ENCODE data around the gene FGD3. TPM values are rescaled to one million over a fixed set of nuclear protein-coding genes. Genes with fewer than 3 reads are reported as not detected.

FGD3 gene
- total and polyA plus RNA-seq, 2 donors (not counting 1 experiment from before 2014, with no cell fraction given) = 130 to 134 TPM

DNA sequence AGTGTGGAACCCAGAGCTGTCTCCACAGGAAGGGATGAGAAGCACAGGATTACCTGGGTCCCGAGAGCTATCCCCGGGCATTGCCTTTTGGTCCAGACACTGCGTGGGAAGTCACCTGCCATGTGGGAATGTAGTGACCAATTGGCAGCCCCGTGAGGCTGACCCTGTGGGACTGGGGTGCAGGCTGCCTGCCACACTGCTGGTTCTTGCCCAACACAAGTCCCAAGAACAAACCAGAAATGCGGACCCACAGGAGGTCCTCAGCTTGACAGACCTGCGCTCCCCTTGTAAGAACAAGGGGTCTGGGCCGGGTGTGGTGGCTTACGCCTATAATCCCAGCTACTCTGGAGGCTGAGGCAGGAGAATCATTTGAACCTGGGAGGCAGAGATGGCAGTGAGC, 2.4 kb upstream of the FGD3 start:
- TF ChIP-seq EZH2 (IDR thresholded peaks at IDR 0.05; ENCODE audit: borderline replicate concordance, insufficient read depth, low read depth, low read length, poor library complexity, severe bottlenecking) = no peak
- TF ChIP-seq, protein P1, sequence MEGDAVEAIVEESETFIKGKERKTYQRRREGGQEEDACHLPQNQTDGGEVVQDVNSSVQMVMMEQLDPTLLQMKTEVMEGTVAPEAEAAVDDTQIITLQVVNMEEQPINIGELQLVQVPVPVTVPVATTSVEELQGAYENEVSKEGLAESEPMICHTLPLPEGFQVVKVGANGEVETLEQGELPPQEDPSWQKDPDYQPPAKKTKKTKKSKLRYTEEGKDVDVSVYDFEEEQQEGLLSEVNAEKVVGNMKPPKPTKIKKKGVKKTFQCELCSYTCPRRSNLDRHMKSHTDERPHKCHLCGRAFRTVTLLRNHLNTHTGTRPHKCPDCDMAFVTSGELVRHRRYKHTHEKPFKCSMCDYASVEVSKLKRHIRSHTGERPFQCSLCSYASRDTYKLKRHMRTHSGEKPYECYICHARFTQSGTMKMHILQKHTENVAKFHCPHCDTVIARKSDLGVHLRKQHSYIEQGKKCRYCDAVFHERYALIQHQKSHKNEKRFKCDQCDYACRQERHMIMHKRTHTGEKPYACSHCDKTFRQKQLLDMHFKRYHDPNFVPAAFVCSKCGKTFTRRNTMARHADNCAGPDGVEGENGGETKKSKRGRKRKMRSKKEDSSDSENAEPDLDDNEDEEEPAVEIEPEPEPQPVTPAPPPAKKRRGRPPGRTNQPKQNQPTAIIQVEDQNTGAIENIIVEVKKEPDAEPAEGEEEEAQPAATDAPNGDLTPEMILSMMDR (IDR thresholded peaks at IDR 0.05) = no peak
- Histone ChIP-seq H3K4me3 (ENCODE audit: control extremely low read depth in 1 of 5, extremely low read depth in 1 of 5, insufficient read depth in 1 of 5, low read depth in 2 of 5, low read length in 4 of 5) (no peak overlapping the region), H3K27me3 (replicated peaks in 1 of 4; ENCODE audit: control extremely low read depth in 1 of 4, control insufficient read depth in 3 of 4, insufficient read depth in 4 of 4, low read length in 3 of 4) (peaks cover 0 to 34% (median 21%) of the 10 kb centered on the region in 4 experiments), H3K4me2 (replicated peaks; ENCODE audit: low read depth, low read length, poor library complexity, severe bottlenecking) (no peak overlapping the region), H4K20me1 (ENCODE audit: control insufficient read depth, insufficient read depth, low read length, poor library complexity, severe bottlenecking) (no peaks in the 10 kb centered on the region), H3K9ac (ENCODE audit: low read length) (no peak overlapping the region), H3K36me3 (replicated peaks in 1 of 2; ENCODE audit: control extremely low read depth in 1 of 2, control insufficient read depth in 1 of 2, extremely low read depth in 1 of 2, insufficient read depth in 2 of 2, low read length in 1 of 2) (no peaks in the 10 kb centered on the region), H3K79me2 (ENCODE audit: control insufficient read depth, insufficient read depth, low read length) (no peaks in the 10 kb centered on the region), H3K27ac (ENCODE audit: low read length in 2 of 2) (no peak overlapping the region), H3K9me3 (ENCODE audit: control extremely low read depth in 1 of 3, control insufficient read depth in 2 of 3, insufficient read depth in 1 of 3, low read length in 2 of 3) (peaks cover 0 to 4% (median 0%) of the 10 kb centered on the region in 3 donors), H3K4me1 (ENCODE audit: control insufficient read depth in 2 of 2, insufficient read depth in 2 of 2, low read length in 2 of 2) (peaks cover 12 to 18% of the 10 kb centered on the region in 2 donors), H2AFZ (ENCODE audit: insufficient read depth, low read depth, low read length, poor library complexity, severe bottlenecking) (no peak overlapping the region)
- DNase-seq (no peak), ATAC-seq (ENCODE audit: low read depth) (no peak)
- no peaks in the 10 kb centered on the region for H3K9me3 Mint-ChIP-seq (ENCODE audit: insufficient read depth)
- no peak overlapping the region for H3K27ac Mint-ChIP-seq
- H3K27me3 Mint-ChIP-seq = peaks cover 43% of the 10 kb centered on the region
- peaks cover 9% of the 10 kb centered on the region for H3K4me1 Mint-ChIP-seq
- intact Hi-C loops (cut with micrococcal nuclease) = no loop called here
- WGBS (ENCODE audit: insufficient coverage) = 97% methylated on average over 8 of the region's 8 CpGs
- POLR2A ChIA-PET = interaction anchor here (0.5 kb wide), 1 partner anchor 12 kb away, joined by 4 read pairs; no protein-coding TSS in a partner anchor
- CTCF ChIA-PET = no interaction called here
- no peak overlapping the region for H3K4me3 Mint-ChIP-seq

DNA sequence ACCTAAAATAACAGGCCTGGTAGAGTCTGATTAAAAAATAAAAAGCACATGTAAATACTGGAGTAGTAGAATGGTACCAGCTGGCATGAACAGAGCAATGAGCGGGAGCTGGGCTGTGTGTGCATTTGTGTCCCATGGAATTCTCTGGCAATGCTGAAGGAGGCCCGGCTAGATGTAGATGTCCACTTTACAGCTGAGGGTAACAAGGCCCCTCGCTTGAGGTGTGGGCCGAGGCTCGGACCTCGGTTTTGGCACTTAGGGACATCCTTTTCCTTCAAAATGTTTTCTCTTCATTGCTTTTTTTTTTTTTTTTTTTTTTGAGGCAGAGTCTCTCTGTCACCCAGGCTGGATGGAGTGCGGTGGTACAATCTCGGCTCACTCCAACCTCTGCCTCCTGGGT, 1.5 kb upstream of the FGD3 start:
- ChIA-PET POLR2A (no interaction called here), CTCF (no interaction called here)
- intact Hi-C loops (cut with micrococcal nuclease) = no loop called here
- 95% methylated on average over 6 of the region's 8 CpGs for WGBS (ENCODE audit: insufficient coverage)
- no peak overlapping the region for H3K27ac ChIP-seq (ENCODE audit: low read length in 2 of 2)
- no peak overlapping the region for H3K4me3 ChIP-seq (ENCODE audit: control extremely low read depth in 1 of 5, extremely low read depth in 1 of 5, insufficient read depth in 1 of 5, low read depth in 2 of 5, low read length in 4 of 5)
- peaks cover 9% of the 10 kb centered on the region for H3K4me1 Mint-ChIP-seq
- ATAC-seq (ENCODE audit: low read depth) (no peak), DNase-seq (no peak)
- H3K4me3 Mint-ChIP-seq = no peak overlapping the region
- H3K9ac ChIP-seq (ENCODE audit: low read length) = no peak overlapping the region
- peaks cover 12 to 18% of the 10 kb centered on the region in 2 donors for H3K4me1 ChIP-seq (ENCODE audit: control insufficient read depth in 2 of 2, insufficient read depth in 2 of 2, low read length in 2 of 2)
- H3K9me3 Mint-ChIP-seq (ENCODE audit: insufficient read depth) = no peaks in the 10 kb centered on the region
- H3K36me3 ChIP-seq (replicated peaks in 1 of 2; ENCODE audit: control extremely low read depth in 1 of 2, control insufficient read depth in 1 of 2, extremely low read depth in 1 of 2, insufficient read depth in 2 of 2, low read length in 1 of 2) = no peaks in the 10 kb centered on the region
- H3K27ac Mint-ChIP-seq = no peak overlapping the region
- peaks cover 0 to 34% (median 21%) of the 10 kb centered on the region in 4 experiments for H3K27me3 ChIP-seq (replicated peaks in 1 of 4; ENCODE audit: control extremely low read depth in 1 of 4, control insufficient read depth in 3 of 4, insufficient read depth in 4 of 4, low read length in 3 of 4)
- H2AFZ ChIP-seq (ENCODE audit: insufficient read depth, low read depth, low read length, poor library complexity, severe bottlenecking) = no peak overlapping the region
- peaks cover 40% of the 10 kb centered on the region for H3K27me3 Mint-ChIP-seq
- no peak overlapping the region for H3K4me2 ChIP-seq (replicated peaks; ENCODE audit: low read depth, low read length, poor library complexity, severe bottlenecking)
- TF ChIP-seq, protein P1 (IDR thresholded peaks at IDR 0.05) = no peak
- TF ChIP-seq EZH2 (IDR thresholded peaks at IDR 0.05; ENCODE audit: borderline replicate concordance, insufficient read depth, low read depth, low read length, poor library complexity, severe bottlenecking) = no peak
- H3K9me3 ChIP-seq (ENCODE audit: control extremely low read depth in 1 of 3, control insufficient read depth in 2 of 3, insufficient read depth in 1 of 3, low read length in 2 of 3) = peaks cover 0 to 4% (median 0%) of the 10 kb centered on the region in 3 donors
- H4K20me1 ChIP-seq (ENCODE audit: control insufficient read depth, insufficient read depth, low read length, poor library complexity, severe bottlenecking) = no peaks in the 10 kb centered on the region
- no peaks in the 10 kb centered on the region for H3K79me2 ChIP-seq (ENCODE audit: control insufficient read depth, insufficient read depth, low read length)

Measured in B cell (primary cell).